GM11168 (cell line): ENCODE data around the gene SREK1IP1.

ENCODE experiments used
- in situ Hi-C: fragments of 300-500 bp; cut with MboI; formaldehyde crosslinking; loops from one replicate; pipeline ENCODE4 v1.12.0; 2022; ENCODE audit warnings: low sequenced_read_pairs; ENCODE audit not compliant: unreplicated experiment

SREK1IP1 gene

DNA sequence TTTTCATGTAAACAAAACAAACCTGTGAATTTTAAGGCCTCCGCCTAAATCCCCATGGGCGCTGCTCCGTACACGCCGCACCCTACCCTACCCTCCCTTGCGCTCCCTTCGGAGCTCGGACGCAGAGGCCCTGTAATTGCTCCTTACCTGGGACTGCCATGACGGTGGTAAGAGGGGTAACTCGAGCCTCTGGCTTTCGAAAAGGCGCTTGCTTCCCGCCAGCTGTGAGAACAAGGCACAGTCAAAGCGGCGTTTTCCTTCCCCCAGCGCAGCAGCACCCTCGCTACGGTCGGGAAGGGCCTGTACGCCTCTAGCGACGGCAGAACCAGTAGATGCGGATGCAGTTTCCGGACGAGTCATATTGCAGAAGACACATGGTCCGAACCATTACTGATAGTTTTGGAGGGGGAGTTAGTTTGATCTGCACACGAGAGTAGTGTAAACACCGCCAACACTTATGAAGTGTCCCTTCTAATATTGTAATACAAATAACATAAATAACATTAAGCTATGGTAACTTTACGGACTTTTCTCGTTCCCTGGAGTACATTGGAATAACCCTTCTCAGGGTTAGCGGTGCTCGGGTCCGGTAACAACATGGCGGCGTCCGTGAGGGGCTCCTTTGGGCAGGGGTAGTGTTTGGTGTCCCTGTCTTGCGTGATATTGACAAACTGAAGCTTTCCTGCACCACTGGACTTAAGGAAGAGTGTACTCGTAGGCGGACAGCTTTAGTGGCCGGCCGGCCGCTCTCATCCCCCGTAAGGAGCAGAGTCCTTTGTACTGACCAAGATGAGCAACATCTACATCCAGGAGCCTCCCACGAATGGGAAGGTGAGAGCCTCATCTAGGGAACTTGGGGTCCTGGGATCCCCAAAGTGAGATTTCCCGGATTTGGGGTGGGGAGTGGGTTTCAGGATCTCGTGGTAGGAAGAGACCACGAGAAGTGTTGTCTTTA is at the start of gene SREK1IP1, which contains the start of gene CWC27:
Gene SREK1IP1, minus strand, starts transcription at position 334 of the 955 bp plus-strand sequence. Its CDS starts 174 bp downstream, at position 160.
Gene CWC27, plus strand, starts transcription at position 573 of the 955 bp plus-strand sequence. Its CDS starts 217 bp downstream, at position 790.
- in situ Hi-C loops, result no loop called here

GRCh38 chr5:64818245-64818644 is 49.8 kb upstream of the SREK1IP1 start:
- in situ Hi-C loops, result no loop called here

GRCh38 chr5:64814073-64814472 is 45.6 kb upstream of the SREK1IP1 start:
- in situ Hi-C loops, result loop anchor here (5.0 kb wide), 1 partner anchor 658 kb away; no protein-coding TSS in a partner anchor

- in situ Hi-C loops, result loop anchor here (5.0 kb wide), 1 partner anchor 661 kb away; no protein-coding TSS in a partner anchor
These were observed 42.7 kb upstream of the SREK1IP1 start for GRCh38 chr5:64811050-64811640.

DNA sequence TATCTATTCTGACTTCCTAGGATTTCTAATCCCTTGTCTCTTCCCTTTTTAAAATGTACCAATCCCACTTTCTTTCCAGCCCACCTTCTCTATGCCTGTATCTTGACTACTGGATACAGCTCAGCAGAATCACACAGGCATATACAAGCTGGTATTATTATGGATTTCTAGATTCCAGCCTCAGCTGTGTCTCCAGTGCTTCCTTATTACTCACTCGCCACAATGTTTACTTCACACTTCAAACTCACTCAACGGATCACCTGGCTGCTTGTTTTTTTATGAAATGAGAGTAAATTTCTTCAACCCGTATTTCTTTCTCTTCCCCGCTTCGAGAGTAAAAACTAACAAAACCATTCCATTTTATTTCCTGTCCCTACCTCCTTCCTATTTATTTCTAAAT is 39.0 kb upstream of the SREK1IP1 start:
- in situ Hi-C loops, result no loop called here

DNA sequence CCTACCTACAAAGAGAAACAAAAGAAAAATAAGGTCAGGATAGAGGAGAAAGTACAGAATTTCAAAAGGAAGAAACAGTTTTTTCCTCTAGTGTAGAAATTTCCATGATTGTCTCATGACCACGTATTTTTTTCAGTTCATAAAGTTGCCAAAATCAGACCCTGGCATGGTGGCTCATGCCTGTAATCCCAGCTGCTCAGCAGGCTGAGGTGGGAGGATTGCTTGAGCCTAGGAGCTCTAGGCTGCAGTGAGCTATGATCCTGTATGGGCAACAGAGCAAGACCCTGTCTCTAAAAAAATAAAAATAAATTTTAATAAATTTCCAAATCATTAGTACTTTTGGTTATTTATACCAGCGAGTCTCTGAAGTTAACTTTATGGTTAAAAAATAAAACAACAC is 38.0 kb upstream of the SREK1IP1 start:
- in situ Hi-C loops, result no loop called here

DNA sequence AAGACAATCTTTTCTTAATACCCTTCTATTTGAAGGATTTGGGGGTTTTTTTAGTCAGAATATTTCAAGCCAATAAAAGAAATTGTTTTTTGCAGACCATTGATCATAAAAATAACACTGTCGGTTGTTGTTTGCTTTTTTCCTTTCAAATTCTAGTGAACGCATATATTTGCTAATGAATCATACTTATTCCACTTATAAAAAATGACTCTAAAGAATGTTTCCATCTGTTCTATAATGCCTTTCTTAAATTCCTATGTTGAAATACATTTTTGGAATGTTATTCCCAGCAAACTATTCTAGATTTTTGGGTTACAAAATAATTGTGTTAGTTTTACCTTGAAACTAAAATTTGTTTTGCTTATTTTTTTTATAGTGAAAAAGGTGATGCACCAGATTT is 32.4 kb upstream of the SREK1IP1 start:
- in situ Hi-C loops, result no loop called here

DNA sequence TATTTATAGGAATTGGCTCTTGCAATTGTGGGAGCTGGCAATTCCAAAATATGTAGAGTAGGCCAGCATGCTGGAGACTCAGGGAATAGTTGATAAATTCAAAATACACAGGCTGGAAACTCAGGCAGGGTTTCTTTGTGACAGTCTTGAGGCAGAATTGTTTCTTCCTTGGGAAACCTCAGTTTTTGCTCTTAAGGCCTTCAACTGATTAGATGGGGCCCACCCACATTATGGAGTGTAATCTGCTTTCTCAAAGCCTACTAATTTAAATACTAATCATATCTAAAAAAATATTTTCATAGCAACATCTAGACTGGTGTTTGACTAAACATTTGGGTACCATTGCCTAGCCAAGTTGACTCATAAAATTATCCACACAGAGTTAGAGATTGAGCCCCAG is 27.8 kb upstream of the SREK1IP1 start:
- in situ Hi-C loops, result no loop called here

GRCh38 chr5:64794053-64794770 is 25.7 kb upstream of the SREK1IP1 start:
- in situ Hi-C loops, result no loop called here

DNA sequence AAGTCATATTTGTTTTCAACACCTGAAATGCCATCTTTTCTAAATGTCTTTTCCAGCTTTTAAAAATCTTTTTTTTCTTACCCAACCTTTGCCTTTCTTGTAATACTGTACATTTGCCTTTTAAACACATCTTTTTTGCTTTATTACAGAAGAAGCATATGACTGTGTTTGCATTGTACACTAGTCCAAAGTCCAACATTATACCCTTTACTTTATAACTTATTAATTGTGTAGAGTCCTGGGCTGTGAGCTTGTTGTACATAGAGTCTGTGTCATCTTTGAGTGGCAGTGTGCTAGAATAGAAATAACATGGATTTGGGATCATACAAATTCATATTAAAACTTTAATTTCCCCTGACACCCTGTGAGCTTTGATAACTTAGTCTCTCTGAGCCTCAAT is 24.0 kb upstream of the SREK1IP1 start:
- in situ Hi-C loops, result no loop called here

- in situ Hi-C loops, result no loop called here
These were observed 21.7 kb upstream of the SREK1IP1 start for GRCh38 chr5:64790210-64790609.

DNA sequence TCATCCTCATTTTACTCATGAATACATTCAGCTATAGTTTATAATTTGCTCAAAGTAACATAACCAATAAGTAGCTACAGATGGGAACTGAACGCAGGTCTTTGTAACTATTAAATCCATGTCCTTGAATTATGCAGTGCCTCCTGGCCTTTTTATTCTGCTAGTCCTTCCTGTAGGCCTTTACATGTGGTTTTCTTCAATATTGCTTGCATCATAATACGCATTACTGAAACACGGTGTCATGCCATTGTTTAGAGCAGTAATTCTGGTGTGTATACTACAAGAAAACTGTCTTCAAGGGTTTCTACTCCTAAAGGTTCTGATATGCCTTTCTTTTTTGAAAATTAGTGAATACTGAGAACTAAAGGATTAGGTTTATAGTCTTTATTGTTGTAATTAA is 21.0 kb upstream of the SREK1IP1 start:
- in situ Hi-C loops, result loop anchor here (5.0 kb wide), 1 partner anchor 157 kb away; no protein-coding TSS in a partner anchor

GRCh38 chr5:64788156-64788555 is 19.7 kb upstream of the SREK1IP1 start:
- in situ Hi-C loops, result loop anchor here (5.0 kb wide), 1 partner anchor 156 kb away; no protein-coding TSS in a partner anchor

- in situ Hi-C loops, result loop anchor here (5.0 kb wide), 1 partner anchor 154 kb away; no protein-coding TSS in a partner anchor
These were observed 17.9 kb upstream of the SREK1IP1 start for GRCh38 chr5:64786372-64786771.

DNA sequence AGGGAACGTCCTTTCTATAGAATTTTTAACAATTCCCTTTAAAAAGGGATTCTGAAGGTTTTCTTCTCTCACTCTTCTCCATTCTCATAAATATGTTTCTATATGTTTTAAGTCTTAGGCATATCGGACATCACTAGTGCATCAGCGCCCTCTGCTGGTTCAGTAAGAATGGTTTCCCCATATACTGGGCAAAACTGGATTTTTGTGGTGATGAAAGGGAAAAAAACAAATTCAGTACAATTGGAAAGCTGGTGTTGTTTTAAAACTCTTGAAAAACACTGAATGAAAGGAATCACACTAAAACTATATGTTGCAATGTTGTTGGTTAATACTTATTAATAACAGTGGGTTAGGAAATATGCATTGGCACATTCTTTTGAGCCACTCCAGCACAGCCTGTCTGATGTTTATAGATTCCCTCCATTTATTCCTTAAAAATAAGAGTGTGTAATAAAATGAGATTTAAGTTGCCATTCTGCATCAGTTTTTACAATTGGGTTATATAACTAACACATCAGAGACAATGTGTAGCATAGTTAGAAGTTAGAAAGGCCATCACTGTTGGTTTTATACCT is 16.0 kb upstream of the SREK1IP1 start:
- in situ Hi-C loops, result loop anchor here (5.0 kb wide), 1 partner anchor 152 kb away; no protein-coding TSS in a partner anchor

DNA sequence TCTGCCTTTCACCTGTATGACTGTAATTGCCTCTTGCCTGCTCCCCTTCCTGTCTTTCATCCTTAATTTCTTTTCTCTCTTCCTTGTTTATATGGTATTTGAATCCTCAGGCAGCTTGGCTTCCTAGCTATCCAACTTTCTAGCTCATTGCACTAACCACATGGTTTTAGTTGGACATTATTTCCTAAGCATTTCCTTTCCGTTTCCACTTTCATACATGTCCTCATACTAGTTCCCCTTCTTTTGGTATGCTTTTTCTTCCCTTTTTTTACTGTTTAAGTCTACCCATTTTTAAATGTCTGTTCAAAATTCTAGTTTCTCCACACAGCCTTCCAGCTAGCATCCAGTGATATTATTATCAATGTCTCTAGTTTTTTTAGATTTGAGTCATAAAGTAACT is 6.8 kb upstream of the SREK1IP1 start:
- in situ Hi-C loops, result no loop called here

- in situ Hi-C loops, result no loop called here
These were observed 5.0 kb upstream of the SREK1IP1 start for GRCh38 chr5:64773533-64773932.

GRCh38 chr5:64771736-64772135 is 3.2 kb upstream of the SREK1IP1 start:
- in situ Hi-C loops, result no loop called here

GRCh38 chr5:64769855-64770254 is 1.4 kb upstream of the SREK1IP1 start:
- in situ Hi-C loops, result no loop called here

DNA sequence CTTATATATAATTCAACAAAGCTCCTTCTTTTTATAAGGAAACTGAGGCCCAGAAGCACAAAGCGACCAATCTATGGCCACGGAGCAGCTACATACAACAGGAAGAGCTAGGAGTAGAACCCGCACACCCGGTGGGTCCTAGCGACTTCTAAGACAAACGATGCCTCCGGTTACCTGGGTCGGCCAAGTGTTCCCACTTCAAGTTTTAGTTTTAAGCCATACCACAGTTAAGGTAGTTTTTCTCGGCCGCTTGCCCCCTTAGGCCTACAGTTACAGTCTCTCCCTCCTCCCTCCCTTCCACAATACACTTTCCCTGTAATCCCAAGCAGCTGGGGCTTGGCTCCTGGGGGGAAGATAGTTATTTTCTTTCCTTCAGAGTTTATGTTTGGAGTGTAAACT is 533 bp downstream of the SREK1IP1 start:
- in situ Hi-C loops, result no loop called here
